RPMI7951 (cell line): ENCODE measurements around the gene PLEKHA6. TPM values are rescaled to one million over a fixed set of nuclear protein-coding genes. Genes with fewer than 3 reads are reported as not detected.

Source experiments
- DNase-seq: peaks from one replicate; pipeline ENCODE4 v3.0.0-alpha.2; 2012; ENCODE audit warnings: low read depth
- total RNA-seq: library from RNA; depleted of rRNA; stranded (reverse); fragments of >200 nt; shearing (Covaris generic); gene quantifications from 2 replicates; pipeline ENCODE4 v1.2.3, GENCODE V29; 2014

Gene PLEKHA6
- total RNA-seq, 1 experiment from 2014 or later, result 0.72 TPM

DNA sequence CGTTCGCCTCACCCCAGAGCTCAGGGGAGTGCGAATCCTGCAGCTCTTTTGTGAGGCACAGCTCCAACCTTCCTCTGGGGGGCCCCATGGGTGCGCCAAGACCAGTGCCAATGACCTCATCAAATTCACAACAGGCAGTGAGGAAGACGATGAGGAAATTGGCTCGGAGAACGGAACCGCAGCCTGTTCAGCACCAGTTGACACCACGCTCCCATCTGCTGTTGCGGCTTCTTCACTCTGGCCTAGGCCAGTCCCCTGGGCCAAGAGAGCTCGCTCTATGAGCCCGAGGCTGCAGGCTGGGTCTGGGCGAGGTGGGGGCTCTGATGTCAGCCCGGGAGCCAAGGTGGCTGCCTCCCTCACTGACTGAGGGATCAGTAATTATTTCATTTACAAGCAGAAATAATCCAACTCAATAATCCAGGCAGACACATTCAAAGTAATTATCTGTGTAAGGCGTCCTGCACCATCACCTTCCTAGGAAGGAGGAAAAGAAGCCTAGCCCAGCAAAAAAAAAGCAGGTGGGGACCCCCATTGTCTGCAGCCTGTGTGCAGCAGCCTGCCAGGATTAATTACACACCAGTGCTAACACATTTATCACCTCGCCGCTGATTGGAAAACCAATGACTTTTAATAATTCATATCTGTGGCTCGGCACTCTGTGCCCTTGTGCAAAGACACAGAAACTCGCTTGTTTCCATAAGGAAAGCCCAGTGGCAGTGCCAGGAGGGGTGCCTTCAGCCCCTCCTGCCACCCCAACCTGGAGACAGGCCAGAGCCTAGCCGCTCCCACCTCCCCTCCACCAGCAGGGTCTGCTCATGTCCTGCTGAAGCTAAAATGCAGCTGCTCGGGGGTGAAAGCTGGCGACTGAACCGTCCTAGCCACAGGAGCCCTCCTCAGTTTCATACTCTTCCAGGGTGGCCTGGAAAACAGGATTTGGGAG is 1.9 kb downstream of the PLEKHA6 start:
- no peak for DNase-seq

DNA sequence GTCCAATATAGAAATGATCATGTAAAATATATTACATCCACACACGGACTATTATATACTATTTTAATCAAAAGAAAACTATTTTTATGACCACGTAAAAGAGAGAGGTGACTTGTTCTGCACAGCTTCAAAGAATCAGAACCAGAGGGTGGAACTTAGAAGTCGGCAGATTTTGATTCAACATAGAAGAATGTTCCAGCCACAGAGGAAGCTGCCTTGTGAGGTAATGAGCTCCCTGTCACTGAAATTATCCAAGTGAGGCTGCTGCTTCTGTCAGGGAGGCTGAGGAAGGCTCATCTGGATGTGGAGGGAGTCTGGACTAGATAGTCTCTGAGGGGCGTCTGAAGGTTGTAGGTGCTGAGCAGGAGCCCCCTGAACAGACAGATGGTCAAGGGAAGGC is 2.7 kb downstream of the PLEKHA6 start:
- DNase-seq, result no peak

DNA sequence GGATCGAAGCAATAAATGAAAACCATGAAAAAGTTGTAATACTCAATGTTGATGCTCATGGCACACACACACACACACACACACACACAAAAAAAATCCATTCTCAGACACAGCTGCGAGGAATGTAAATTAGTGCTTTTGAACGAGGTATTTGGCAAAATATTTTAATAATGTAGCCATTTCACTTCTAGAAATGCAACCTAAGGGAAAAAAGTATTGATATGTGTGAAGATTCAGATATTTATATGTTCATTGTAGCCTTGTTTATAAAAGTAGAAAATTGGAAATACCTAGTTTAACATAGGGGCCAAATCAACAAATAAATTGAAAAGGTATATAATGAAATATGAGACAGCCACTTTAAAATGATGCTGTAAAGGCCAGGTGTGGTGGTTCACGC is 3.8 kb downstream of the PLEKHA6 start:
- DNase-seq, result no peak

DNA sequence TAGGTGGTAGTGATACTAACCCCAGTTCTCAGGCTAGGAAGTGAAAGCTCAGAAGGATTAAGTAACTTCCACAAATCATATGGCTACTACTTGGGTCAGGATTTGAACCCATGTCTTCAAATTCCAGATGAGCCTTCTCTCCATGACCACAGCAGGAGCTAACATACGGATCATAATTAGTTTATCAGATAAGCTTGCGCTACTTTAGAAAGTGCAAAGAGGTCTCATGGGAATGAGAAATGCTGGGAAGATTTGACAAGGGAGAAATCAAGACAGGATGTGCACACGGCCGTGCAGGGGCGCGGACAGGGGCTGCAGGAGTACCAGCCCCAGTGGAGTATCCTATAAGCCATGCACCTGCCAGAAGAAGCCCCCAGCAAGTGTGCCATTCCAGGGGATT is 5.2 kb downstream of the PLEKHA6 start:
- DNase-seq, result no peak

DNA sequence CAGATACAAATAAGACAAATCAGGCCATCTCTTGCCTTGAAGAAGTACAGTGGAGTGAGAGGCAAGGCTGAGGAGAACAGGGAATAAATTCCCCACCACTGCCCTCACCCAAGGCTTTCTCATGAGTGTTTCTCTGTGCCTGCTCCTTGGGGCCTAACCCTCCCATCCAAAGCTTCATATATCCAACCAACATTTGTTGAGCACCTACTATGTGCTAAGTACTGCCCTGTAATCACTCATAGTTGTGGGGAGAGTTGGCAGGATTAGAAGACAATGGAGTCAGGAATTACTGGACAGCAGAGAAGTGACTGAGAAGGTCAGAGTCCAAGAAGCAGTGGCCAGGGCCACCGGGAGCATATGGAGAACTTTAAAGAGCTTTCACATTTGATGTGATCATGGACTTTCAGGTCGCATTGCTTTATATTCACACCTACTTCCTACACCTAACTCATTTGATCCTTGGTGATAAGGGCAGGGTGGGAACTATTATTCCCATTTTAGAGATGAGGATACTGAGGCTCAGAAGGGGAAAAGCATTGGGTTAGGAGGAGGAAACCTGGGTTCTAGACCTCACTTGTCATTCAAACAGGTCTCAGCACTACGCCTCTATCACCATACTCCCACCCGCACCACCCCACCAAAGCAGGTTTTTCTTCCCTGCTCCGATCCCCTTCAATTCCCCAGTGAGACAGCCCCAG is 6.4 kb downstream of the PLEKHA6 start:
- DNase-seq, result no peak

DNA sequence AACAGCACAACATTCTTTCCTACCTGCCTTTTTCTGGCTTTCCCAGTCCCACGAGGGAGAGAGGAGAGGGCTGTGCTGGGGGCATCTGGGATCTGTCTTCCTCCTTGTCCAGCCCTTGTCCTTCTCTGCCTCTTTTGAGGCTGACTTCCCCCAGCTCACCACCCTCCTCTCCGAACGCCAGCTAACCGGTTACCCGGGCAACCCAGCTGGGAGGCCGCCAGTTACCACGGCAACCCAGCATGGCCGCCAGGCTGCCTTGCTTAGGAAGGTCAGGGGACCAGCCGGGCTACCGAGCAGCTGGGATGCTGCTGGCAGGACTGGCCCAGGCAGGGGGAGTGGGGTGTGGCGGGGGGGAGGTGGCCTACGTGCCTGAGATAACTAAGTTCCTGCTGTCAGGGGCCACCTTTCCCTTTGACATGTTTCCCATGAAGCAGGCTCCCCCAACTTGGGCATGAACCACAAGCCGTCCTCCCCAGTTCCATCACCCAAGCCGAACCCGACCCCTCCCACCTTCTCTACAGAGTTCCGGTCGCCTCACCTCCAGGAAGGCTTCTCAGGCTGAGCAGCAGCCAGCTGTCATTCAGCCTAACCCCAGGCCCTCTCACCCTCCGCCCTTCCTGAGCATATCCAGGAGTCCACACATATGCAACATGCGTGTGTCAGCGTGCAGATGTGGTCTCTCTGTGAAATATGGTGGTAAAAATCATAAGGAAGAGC is 8.7 kb downstream of the PLEKHA6 start:
- no peak for DNase-seq

DNA sequence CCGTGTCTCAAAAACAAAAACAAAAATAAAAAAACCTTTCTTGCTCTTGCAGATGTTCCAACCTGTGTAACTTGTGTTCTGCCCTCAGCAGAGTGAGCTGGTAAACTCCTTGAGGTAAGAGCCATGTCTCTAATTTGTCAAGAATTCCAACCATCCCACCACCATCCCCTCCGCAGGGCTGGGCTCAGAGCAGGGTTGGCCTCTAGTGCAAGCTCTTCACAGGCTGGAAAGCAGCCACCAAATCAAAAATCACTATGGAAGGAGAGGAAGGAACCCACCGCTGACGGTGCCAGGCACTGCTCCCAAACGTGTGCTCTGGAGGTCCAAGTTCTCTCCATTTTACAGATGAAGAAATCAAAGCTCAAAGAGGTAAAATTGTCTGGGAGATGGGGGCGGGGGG is 9.4 kb downstream of the PLEKHA6 start:
- no peak for DNase-seq

DNA sequence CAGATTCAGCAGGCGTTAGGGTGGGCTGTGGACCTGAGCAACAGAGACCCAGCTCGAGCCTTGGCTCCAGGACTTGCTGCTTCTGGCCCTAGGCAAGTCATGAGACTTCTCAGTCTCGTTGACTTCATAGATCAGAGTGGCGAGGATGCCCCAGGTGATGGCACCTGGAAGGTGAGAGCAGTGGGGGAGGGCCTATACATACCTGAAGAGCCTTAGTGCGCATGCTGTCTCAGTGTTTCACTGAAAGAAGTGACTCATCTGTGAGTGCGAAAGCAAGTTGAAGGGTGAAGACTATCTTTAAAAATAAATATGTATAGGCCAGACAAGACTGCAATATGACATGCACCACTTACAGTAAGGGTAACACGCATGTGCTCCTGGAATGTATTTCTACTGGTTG is 10.1 kb downstream of the PLEKHA6 start:
- DNase-seq, result no peak

DNA sequence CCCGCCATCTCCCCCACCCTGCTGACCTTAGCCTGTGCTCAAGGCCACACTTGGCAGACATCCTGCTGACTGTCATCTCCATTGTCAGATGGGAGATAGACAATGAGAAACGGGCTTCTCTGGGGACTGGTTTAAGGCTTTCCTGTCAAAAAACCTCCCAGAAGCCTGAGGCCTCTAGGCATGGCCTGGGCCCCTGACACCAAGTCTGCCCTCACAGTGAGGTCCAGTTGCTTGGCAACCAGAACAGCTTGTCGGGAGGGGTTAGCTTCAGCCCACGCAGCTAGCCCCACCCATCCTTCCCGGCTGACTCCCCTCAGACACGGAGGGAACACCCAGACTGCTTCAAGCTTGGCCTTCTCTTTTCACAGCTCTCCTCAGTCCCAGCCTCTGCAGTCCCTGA is 11.0 kb downstream of the PLEKHA6 start:
- DNase-seq, result peak; percentile 82

DNA sequence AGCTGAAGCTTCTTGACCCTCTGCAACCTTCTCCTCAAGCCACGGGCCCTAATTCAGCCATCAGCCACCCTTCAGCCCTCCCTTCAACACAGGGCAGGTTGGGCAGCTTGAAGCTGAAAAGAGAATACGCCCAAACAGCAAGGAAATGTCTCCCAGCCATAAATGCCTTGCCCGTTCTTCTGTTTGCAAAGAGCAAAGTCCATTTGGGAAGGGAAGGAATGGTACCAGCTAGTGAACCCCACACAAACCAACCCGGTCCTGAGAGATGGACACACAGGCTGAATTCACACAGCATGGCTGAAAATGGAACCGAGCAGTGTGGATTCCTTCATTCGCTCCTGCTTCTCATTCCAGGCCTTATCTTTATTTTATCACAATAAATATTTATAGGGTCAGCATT is 11.5 kb downstream of the PLEKHA6 start:
- no peak for DNase-seq

DNA sequence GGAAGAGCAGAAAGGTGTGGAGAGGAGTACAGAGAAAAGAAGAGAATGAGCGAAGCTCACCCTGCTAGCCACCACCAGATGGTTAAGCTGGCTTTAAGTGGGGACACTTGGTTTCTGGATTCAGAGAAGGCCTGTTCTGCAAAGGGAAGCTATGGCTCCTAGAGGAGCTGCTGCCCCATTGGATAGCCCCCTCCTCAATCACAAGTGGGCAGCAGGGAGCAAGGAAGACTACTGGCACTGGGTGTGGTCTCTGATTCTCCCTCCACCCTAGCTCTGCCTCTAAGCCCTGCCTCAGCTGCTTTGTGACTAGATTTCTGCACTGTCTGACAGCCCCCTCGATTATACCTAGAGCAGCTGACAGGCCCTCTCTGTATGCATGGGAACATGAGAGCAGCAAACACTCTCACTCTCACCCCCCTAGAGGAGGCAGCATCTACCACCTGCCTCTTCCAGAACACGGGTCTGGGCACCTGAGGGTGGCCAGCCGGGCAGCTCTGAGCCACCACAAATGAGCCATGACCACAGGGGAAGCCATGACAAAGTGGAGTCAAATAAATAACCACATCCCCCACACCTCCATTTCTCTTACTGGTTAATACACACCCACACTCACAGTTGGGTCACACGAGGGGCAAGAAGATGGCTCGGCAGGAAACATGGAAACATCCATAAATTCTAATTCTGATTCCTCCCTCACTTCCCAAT is 13.6 kb downstream of the PLEKHA6 start:
- DNase-seq, result no peak

DNA sequence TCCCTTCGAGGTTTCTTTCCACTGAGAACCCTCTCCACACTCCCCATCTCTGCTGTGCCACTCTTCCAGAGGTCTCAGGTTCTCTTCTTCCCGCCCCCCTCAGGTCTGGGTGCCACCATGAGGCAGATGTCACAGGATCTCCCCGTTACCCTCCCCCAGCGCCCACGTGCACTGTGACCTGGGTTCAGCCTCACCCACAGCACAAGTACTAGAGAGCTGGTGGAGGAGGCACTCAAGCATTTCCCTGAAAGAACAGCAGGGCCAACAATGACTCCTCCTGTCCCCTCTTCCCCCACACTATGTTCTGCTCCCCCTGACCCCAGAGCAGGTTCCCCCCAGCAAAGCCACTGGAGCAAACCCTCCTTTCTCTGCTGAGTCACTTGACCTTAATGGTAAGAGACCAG is 14.3 kb downstream of the PLEKHA6 start:
- no peak for DNase-seq

DNA sequence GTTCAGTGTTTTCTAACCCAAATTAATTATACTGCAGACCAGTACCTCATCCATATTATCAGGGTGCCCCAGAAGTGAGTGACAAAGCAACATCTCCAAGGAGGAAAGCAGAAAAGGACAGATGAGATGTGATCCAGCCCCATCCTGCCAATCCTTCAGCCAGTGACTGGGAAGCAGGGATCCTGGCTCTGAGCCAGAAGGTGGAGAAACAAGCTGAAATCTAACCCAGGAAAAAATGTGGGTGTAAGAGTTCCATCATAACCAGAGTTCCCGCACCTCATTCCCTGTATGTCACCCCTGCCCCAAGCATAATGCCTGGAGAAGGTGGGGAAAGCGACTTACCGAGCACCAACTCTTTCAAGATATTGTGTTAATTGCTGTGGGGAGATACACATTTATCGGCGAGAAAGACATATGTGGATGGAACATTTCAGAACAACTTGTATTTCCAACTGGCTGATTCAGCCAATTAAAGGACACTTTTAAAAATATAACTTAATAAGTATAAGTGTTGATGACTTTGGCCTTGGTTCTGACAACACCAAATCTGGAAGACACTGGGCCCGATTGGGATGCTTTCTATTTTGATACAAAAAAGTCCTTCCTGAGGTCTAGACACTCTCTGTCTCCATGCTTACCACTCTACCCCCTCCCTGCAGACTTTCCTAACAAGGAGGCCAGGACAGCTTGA is 14.9 kb downstream of the PLEKHA6 start:
- no peak for DNase-seq

DNA sequence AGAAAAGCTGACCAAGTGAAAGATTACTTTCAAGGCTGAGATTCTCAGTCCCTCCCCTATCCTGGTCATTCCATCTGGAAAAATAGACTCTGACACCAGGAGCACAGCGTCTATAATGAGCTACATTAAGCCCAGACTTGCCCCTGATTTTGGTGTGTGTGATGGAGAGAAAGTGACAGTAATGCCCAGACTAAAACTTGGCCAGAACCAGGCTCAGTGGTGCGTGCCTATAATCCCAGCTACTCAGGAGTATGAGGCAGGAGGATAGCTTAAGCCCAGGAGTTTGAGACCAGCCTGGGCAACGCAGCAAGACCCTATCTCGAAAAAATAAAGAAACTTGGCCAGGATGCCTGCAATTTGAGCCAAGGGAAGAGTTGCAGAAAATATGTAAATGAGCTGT is 15.9 kb downstream of the PLEKHA6 start:
- no peak for DNase-seq

DNA sequence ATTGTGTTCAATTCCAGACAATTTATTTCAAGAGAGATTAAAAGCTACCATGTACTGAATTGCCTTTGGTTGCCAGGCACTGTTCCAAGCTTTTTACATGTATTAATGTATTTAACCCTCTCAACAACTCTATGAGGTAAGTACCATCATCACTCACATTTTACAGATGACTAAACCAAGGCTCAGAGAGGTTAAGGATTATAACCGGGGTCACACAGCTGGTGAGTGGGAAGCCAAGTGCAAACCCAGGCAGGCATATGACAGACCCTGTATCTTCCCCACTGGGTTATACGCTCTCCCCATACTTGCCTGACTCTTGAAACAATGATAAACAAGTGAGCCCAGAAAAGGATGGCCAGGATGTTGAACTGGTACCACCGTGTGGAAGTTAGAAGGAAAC is 16.5 kb downstream of the PLEKHA6 start:
- no peak for DNase-seq

DNA sequence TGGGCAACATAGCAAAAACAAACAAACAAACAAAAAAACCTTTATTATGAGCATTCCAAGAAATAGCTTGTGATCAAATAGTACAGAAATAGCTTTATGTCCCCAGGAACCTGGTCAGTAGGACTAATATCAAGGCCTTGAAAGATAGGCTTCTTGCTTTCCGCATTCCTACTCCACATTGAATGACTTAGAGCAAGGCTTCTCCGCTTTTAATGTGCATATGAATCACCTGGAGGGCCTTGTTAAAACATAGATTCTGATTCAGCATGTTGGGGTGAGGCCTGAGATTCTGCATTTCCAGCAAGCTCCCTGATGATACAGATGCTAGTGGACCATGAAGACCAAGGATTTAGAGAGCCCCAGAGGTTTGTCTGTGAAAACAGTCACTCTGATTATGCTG is 17.4 kb downstream of the PLEKHA6 start:
- DNase-seq, result no peak

DNA sequence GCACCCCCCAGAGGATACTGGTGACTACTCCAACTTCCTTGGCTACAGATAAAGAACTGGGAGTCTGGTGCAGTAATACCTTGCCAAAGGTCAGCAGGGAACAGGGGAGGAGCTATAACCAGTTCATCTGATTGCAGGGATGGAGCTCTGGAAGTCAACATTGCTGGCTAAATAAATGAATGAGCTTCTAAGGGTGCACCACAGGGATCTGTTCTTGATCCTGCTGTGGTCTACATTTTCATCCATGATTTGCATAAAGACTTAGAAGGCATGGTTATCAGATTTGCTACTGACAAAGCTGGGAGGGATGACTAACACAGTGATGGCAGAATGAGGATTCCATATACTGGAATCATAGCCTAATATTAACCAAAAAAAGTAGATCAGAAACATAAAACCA is 18.3 kb downstream of the PLEKHA6 start:
- peak; percentile 34 for DNase-seq

DNA sequence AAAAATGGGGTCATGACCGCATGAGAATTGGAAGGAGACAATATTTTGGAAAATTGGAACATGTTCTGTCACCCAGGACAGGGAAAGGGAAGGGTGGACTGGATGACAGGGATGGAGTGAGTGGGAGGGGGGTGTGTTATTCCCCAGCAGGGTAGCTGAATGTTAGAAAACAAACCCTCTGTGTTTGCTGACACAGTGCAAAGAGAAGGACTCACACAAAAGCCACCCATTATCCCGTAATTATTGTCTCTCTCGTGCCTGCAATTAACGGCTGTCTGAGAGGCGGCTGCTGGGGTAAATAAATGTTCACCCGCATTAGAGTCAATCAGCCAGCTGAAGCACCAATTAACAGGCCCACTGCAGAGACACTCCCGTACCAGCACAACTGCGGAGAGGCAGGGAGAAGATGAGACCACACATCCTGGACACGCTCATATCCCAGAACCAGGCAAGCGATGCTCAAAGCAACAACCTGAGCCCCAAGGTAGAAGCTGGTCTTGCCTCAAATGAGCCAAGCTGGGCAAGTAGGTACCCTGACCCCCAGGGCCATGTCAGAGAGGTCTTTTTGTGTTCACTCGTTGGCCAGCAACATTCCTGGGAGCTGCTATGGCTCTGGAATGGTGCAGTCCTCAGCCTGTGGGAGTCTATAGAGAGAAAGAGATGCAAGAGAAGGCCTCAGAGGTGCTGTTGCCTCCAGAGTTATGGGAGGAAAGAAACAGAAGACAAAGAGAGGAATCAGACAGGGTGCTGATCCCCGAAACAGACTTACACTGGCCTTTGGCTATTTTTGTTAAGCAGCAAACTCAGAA is 19.4 kb downstream of the PLEKHA6 start:
- DNase-seq, result no peak

DNA sequence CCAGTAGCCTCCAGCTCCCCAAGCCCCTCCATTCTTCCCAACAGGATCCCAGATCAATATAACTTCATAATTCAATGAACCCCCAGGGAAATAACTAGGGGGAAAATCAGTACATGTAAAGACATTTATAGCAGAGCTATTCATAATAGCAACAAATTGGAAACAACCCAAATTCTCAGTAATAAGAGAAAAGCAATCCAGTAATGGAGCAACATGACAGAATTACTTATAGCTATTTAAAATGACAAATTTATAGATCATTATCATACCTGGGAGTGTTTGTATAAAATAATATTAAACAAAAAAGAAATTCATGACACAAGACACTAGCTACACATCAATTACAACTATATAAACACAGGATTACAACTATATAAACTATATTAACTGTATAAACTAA is 20.2 kb downstream of the PLEKHA6 start:
- no peak for DNase-seq

DNA sequence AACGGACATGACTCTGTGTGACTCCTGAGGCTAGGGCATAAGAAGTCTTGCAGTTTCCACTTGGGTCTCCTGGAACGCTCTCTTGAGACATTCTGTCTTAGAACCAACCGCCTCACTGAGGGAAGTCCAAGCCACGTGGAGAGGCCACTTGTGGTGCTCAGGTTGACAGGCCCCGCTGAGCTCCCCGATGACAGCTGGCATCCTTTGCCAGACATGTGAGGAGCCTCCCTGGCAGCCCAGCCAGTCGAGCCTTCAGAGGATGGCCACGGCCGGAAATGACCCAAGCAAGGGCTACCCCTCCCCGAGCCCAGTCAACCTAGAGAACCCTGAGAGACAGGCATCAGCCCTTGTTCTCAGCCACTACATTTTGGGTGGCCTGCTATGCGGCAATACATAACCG is 20.7 kb downstream of the PLEKHA6 start:
- no peak for DNase-seq
